Psoas muscle (tissue), 8 donors: ENCODE data around the gene LMNB1. TPM values are rescaled to one million over a fixed set of nuclear protein-coding genes. Genes with fewer than 3 reads are reported as not detected.

Experiments used
- ATAC-seq, 4 donors: fragments of 200-7000 bp; cut with Tn5 transposase; one replicate each; pipeline ENCODE4 v1.9.1; 2020; ENCODE audit warnings: moderate library complexity in 3 of 4, mild to moderate bottlenecking in 2 of 4
- DNase-seq, 2 donors: peaks; one replicate each; pipeline ENCODE4 v3.0.0-alpha.2; 2020
- H3K27ac ChIP-seq: fragments of 200-600 bp; one replicate; pipeline ENCODE4 v1.8.0; 2022
- H3K27me3 ChIP-seq, 3 donors: fragments of 200-600 bp in 1 of 3; one replicate each; pipeline versions ENCODE4 v1.6.1 to v1.8.0; 2013 to 2022; ENCODE audit warnings: low read length in 2 of 3, mild to moderate bottlenecking in 2 of 3, moderate library complexity in 1 of 3; ENCODE audit not compliant: insufficient read depth in 3 of 3
- H3K36me3 ChIP-seq, 2 donors: fragments of 200-600 bp in 1 of 2; one replicate each; pipeline versions ENCODE4 v1.6.1 to v1.8.0; 2013 to 2022; ENCODE audit warnings: low read depth in 1 of 2, mild to moderate bottlenecking in 1 of 2, moderate library complexity in 1 of 2; ENCODE audit not compliant: insufficient read depth in 1 of 2
- H3K4me1 ChIP-seq: fragments of 200-600 bp; one replicate; pipeline ENCODE4 v1.8.0; 2022
- H3K4me3 ChIP-seq: fragments of 200-600 bp; one replicate; pipeline ENCODE4 v1.8.0; 2022; ENCODE audit warnings: mild to moderate bottlenecking
- H3K9me3 ChIP-seq: fragments of 200-600 bp; one replicate; pipeline ENCODE4 v1.8.0; 2022
- CTCF ChIP-seq: fragments of 200-600 bp; IDR thresholded peaks from one replicate; pipeline ENCODE4 v1.8.0; 2022; ENCODE audit warnings: antibody characterized with exemption
- WGBS, 3 donors: extraction: QIAGEN DNeasy Blood & Tissue Kit; methylation state at CpG; one replicate each; pipeline versions ENCODE4 v1.1.6 to v1.1.7; 2013; 5-methylcytosine and 5-hydroxymethylcytosine counted together
- intact Hi-C, 2 donors: fragments of 100-400 bp; cut with DNase I; formaldehyde crosslinking; loops; one replicate each; pipeline versions ENCODE4 v1.11.0 to v1.14.2; 2022
- polyA plus RNA-seq, 3 donors: library from polyadenylated mRNA; stranded (reverse); fragments of 200-250 nt; gene quantifications; one replicate each; pipeline ENCODE4 v1.2.3, GENCODE V29; 2013
- total RNA-seq, 4 donors: library from RNA; stranded (reverse); fragmentation: NEBNext Ultra II Directional in 2 of 4; extraction: Animal tissue kit (Norgen Biotek cat#: 25700) in 2 of 4; gene quantifications; one replicate each; pipeline versions ENCODE4 v1.2.1 to v1.2.4, GENCODE V29; 2021 to 2023
- donor health status: healthy with polysubstance abuse.
- donor health status: DM: no; HTN: no; CAD: no; lungs with moderate emphysema.
- donor health status: Bipolar disorder and iron deficiency.
- donor health status: healthy.
- donor health status: DM: yes; HTN: yes; CAD: no.
- donor health status: DM: no; HTN: no; CAD: no.
- donor health status: DM: no; HTN: no; CAD: no.
- donor health status: DM: yes; HTN: yes; CAD: no.

LMNB1 gene
- total and polyA plus RNA-seq, 7 donors, result 0.66 to 4.1 (median 1.4) TPM

GRCh38 chr5:126816649-126817048 lies 39.7 kb downstream of the LMNB1 start:
- Histone ChIP-seq H3K27ac (no peak overlapping the region), H3K36me3 (peaks cover 0 to 13% of the 10 kb centered on the region in 2 donors), H3K4me3 (no peak overlapping the region), H3K9me3 (no peaks in the 10 kb centered on the region), H3K4me1 (no peaks in the 10 kb centered on the region), H3K27me3 (no peaks in the 10 kb centered on the region)
- ATAC-seq (no peak), DNase-seq (no peak)
- no peak for TF ChIP-seq CTCF
- intact Hi-C loops, result no loop called here
- WGBS, 3 donors, result 96 to 97% (median 96%) methylated on average over 8 of the region's 8 CpGs

- H3K9me3 ChIP-seq, result no peaks in the 10 kb centered on the region
- DNase-seq (no peak), ATAC-seq (no peak)
- no peak overlapping the region for H3K4me3 ChIP-seq
- no peak for TF ChIP-seq CTCF
- H3K4me1 ChIP-seq, result no peaks in the 10 kb centered on the region
- peaks cover 0 to 5% of the 10 kb centered on the region in 2 donors for H3K36me3 ChIP-seq
- H3K27me3 ChIP-seq, result no peaks in the 10 kb centered on the region
- H3K27ac ChIP-seq, result no peak overlapping the region
- intact Hi-C loops, result no loop called here
- 90 to 94% (median 93%) methylated on average over 4 of the region's 4 CpGs for WGBS, 3 donors
Observed at GRCh38 chr5:126818736-126819135, 41.8 kb downstream of the LMNB1 start.

GRCh38 chr5:126819253-126819652 lies 42.3 kb downstream of the LMNB1 start:
- Histone ChIP-seq H3K4me1 (no peaks in the 10 kb centered on the region), H3K9me3 (no peaks in the 10 kb centered on the region), H3K36me3 (peaks cover 0 to 5% of the 10 kb centered on the region in 2 donors), H3K27me3 (no peaks in the 10 kb centered on the region), H3K4me3 (no peak overlapping the region), H3K27ac (no peak overlapping the region)
- no peak for TF ChIP-seq CTCF
- intact Hi-C loops, result no loop called here
- ATAC-seq (no peak), DNase-seq (no peak)
- 99 to 100% (median 100%) methylated on average over 5 of the region's 5 CpGs for WGBS, 3 donors

- intact Hi-C loops, result no loop called here
- H3K36me3 ChIP-seq, result peaks cover 0 to 9% of the 10 kb centered on the region in 2 donors
- no peaks in the 10 kb centered on the region for H3K9me3 ChIP-seq
- H3K27ac ChIP-seq, result no peak overlapping the region
- H3K4me1 ChIP-seq, result no peaks in the 10 kb centered on the region
- H3K27me3 ChIP-seq, result no peaks in the 10 kb centered on the region
- WGBS, 3 donors, result 65 to 85% (median 81%) methylated on average over 3 of the region's 3 CpGs
- no peak for ATAC-seq
- no peak overlapping the region for H3K4me3 ChIP-seq
- no peak for TF ChIP-seq CTCF
- no peak for DNase-seq
Observed at GRCh38 chr5:126826619-126827215, 49.8 kb downstream of the LMNB1 start.

- intact Hi-C loops, result no loop called here
- H3K27ac ChIP-seq, result no peak overlapping the region
- H3K36me3 ChIP-seq, result peaks cover 0 to 9% of the 10 kb centered on the region in 2 donors
- ATAC-seq (no peak), DNase-seq (no peak)
- H3K27me3 ChIP-seq, result no peaks in the 10 kb centered on the region
- H3K4me3 ChIP-seq, result no peak overlapping the region
- WGBS, 3 donors, result 92 to 97% (median 93%) methylated on average over 5 of the region's 5 CpGs
- H3K9me3 ChIP-seq, result no peaks in the 10 kb centered on the region
- no peak for TF ChIP-seq CTCF
- H3K4me1 ChIP-seq, result no peaks in the 10 kb centered on the region
Observed at GRCh38 chr5:126829098-126829497, 52.2 kb downstream of the LMNB1 start.
